K562 (cell line): ENCODE measurements around the gene IFT122. TPM values are rescaled to one million over a fixed set of nuclear protein-coding genes. Genes with fewer than 3 reads are reported as not detected.

ENCODE experiments used
- ATAC-seq: fragments of 200-7000 bp; cut with Tn5 transposase; 3 replicates; pipeline ENCODE4 v1.9.1; 2020; ENCODE audit warnings: moderate library complexity
- BruUV-seq: library from RNA; stranded (reverse); fragments of 400-500 nt; replicated peaks from 2 replicates; lab custom pipeline; 2021; lab: Mats Ljungman, UMichigan
- CTCF ChIA-PET: fragments of 300-600 bp; formaldehyde crosslinking; extraction: SDS; loops from one replicate; lab custom pipeline; 2021; ENCODE audit warnings: low intra/inter-chr PET ratio; lab: Yijun Ruan, JAX
- POLR2A ChIA-PET: fragments of 300-600, 350-650 bp; sonication (Branson Sonifier 250); formaldehyde crosslinking; extraction: SDS; loops from one replicate; lab custom pipeline; 2021; ENCODE audit warnings: antibody characterized with exemption, inconsistent platforms; lab: Yijun Ruan, JAX
- DNase-seq, 4 experiments: peaks; one replicate each; pipeline versions ENCODE4 v3.0.0 to v3.0.0-alpha.2; 2011 to 2018; ENCODE audit warnings: low spot score in 3 of 4, mixed read lengths in 3 of 4; ENCODE audit errors: extremely low read depth in 1 of 4
- FAIRE-seq: peaks from 2 replicates; lab custom pipeline; 2011; peaks lifted over from hg19 to GRCh38; lab: Jason Lieb, UNC
- H2AFZ ChIP-seq: 2 replicates; pipeline ENCODE4 v1.6.0; 2011; ENCODE audit warnings: low read depth, low read length, control low read depth, inconsistent platforms
- H3K27ac ChIP-seq: fragments of 200-600 bp; 3 replicates; pipeline ENCODE4 v1.8.0; 2011; ENCODE audit warnings: low read depth, mild to moderate bottlenecking, control low read depth, inconsistent platforms, low read length, moderate library complexity, mixed read lengths; ENCODE audit errors: extremely low read depth
- H3K27me3 ChIP-seq, 2 experiments: fragments of 300-600 bp in 1 of 2; 2 replicates in 1 of 2; 3 replicates in 1 of 2; pipeline versions ENCODE4 v1.6.0 to v1.8.0; 2011; ENCODE audit warnings: inconsistent platforms in 2 of 2, low read length in 2 of 2, mild to moderate bottlenecking in 1 of 2, mixed read lengths in 1 of 2, moderate library complexity in 1 of 2; ENCODE audit not compliant: control insufficient read depth in 2 of 2, insufficient read depth in 2 of 2
- H3K36me3 ChIP-seq: fragments of 300-600 bp; 3 replicates; pipeline ENCODE4 v1.8.0; 2011; ENCODE audit warnings: mild to moderate bottlenecking, low read length, inconsistent platforms; ENCODE audit not compliant: control insufficient read depth, insufficient read depth
- H3K4me1 ChIP-seq, 2 experiments: fragments of 200-600 bp in 1 of 2; replicated peaks in 1 of 2; 2 replicates in 1 of 2; 3 replicates in 1 of 2; pipeline versions ENCODE4 v1.5.1 to v1.8.0; 2011; ENCODE audit warnings: inconsistent platforms in 2 of 2, low read length in 2 of 2, mild to moderate bottlenecking in 1 of 2, mixed read lengths in 1 of 2, moderate library complexity in 1 of 2; ENCODE audit not compliant: control insufficient read depth in 2 of 2, insufficient read depth in 2 of 2
- H3K4me2 ChIP-seq: 2 replicates; pipeline ENCODE4 v1.6.1; 2011; ENCODE audit warnings: low read length, control low read depth, inconsistent platforms, mixed read lengths; ENCODE audit not compliant: insufficient read depth
- H3K4me3 ChIP-seq: fragments of 200-600 bp; sonication (generic), shearing (Covaris generic); 2 replicates; pipeline ENCODE4 v1.5.1; 2016; ENCODE audit warnings: control low read depth, inconsistent platforms
- H3K79me2 ChIP-seq: fragments of 200-600 bp; 3 replicates; pipeline ENCODE4 v1.8.0; 2011; ENCODE audit warnings: low read length, inconsistent platforms; ENCODE audit not compliant: control insufficient read depth, insufficient read depth
- H3K9ac ChIP-seq, 2 experiments: 2 replicates each; pipeline versions ENCODE4 v1.6.0 to v1.6.1; 2011; ENCODE audit warnings: low read depth in 2 of 2, low read length in 2 of 2, control low read depth in 1 of 2, inconsistent platforms in 1 of 2, mild to moderate bottlenecking in 1 of 2, mixed read lengths in 1 of 2; ENCODE audit not compliant: insufficient read depth in 1 of 2
- H3K9me1 ChIP-seq: one replicate; pipeline ENCODE4 v1.6.0; 2011; ENCODE audit warnings: inconsistent platforms, mild to moderate bottlenecking, low read length, moderate library complexity; ENCODE audit not compliant: control insufficient read depth, insufficient read depth
- H3K9me3 ChIP-seq: replicated peaks from 2 replicates; pipeline ENCODE4 v1.5.1; 2011; ENCODE audit warnings: low read depth, low read length, inconsistent platforms; ENCODE audit not compliant: control insufficient read depth, insufficient read depth
- H4K20me1 ChIP-seq: replicated peaks from 2 replicates; pipeline ENCODE4 v1.6.1; 2011; ENCODE audit warnings: low read length, inconsistent platforms, mixed read lengths; ENCODE audit not compliant: control insufficient read depth, insufficient read depth
- ATF3 ChIP-seq, 2 experiments: fragments of 450-650 bp in 1 of 2; sonication (generic) in 1 of 2; formaldehyde crosslinking in 1 of 2; IDR thresholded peaks in 1 of 2; conservative IDR thresholded peaks in 1 of 2; 2 replicates each; pipeline versions ENCODE4 v1.6.1 to v1.8.1; 2016 to 2023; ENCODE audit warnings: mild to moderate bottlenecking in 2 of 2, moderate library complexity in 2 of 2, inconsistent platforms in 1 of 2, missing genetic modification reagents in 1 of 2
- CXXC5 ChIP-seq: fragments of 250-450 bp; sonication (Bioruptor Pico); IDR thresholded peaks from 2 replicates; pipeline ENCODE4 v1.8.0; 2022; ENCODE audit warnings: inconsistent platforms, mild to moderate bottlenecking, moderate library complexity
- FOSL1 ChIP-seq: fragments of 200-800 bp; sonication (Bioruptor generic); conservative IDR thresholded peaks from 2 replicates; pipeline ENCODE4 v1.6.1; 2016; ENCODE audit warnings: missing genetic modification characterization, missing compliant biosample characterization
- JUND ChIP-seq, 2 experiments: IDR thresholded peaks; 2 replicates in 1 of 2; 3 replicates in 1 of 2; pipeline ENCODE4 v1.6.1; 2011; ENCODE audit warnings: borderline replicate concordance in 2 of 2, low read depth in 2 of 2, low read length in 2 of 2, improper control_type of control experiment in 1 of 2, missing biosample characterization in 1 of 2, missing genetic modification characterization in 1 of 2, missing genetic modification reagents in 1 of 2
- ZBTB9 ChIP-seq: fragments of 450-650 bp; formaldehyde crosslinking; IDR thresholded peaks from 2 replicates; pipeline ENCODE4 v1.4.0; 2020; ENCODE audit warnings: mild to moderate bottlenecking, moderate library complexity
- ZFX ChIP-seq: sonication (generic); formaldehyde crosslinking; IDR thresholded peaks from 2 replicates; pipeline ENCODE4 v1.8.0; 2022; ENCODE audit warnings: mild to moderate bottlenecking, missing genetic modification reagents, moderate library complexity
- WGBS: fragments of 100-300 bp; shearing (Covaris generic); methylation state at CpG from one replicate; pipeline ENCODE4 v1.1.6; 2016; ENCODE audit warnings: low coverage, mixed read lengths; ENCODE audit not compliant: insufficient coverage; ENCODE audit errors: missing lambda C conversion rate; 5-methylcytosine and 5-hydroxymethylcytosine counted together
- in situ Hi-C: fragments of 300-500 bp; cut with MboI; formaldehyde crosslinking; loops from 4 replicates; pipeline ENCODE4 v1.15.0; 2018; ENCODE audit warnings: inconsistent platforms, mixed read lengths
- intact Hi-C: fragments of 100-400 bp; cut with micrococcal nuclease; formaldehyde crosslinking; loops from 2 replicates; pipeline ENCODE4 v1.14.2; 2022
- polyA plus RNA-seq, 8 experiments: library from polyadenylated mRNA; depleted of rRNA in 4 of 8; stranded (reverse) in 5 of 8; unstranded in 3 of 8; fragments of >200 nt; fragmentation: Nextera tagmentation in 2 of 8; fragmentation: Illumina TruSeq in 1 of 8; extraction: Ambion mirVana in 2 of 8; extraction: Trizol in 1 of 8; gene quantifications; 2 replicates each; pipeline versions ENCODE4 v1.2.1 to v1.2.3, GENCODE V29; 2011 to 2014; ENCODE audit warnings: inconsistent platforms in 1 of 8, missing spikeins in 1 of 8
- total RNA-seq, 7 experiments: library from RNA; depleted of rRNA in 6 of 7; stranded (reverse); fragments of >200 nt in 6 of 7; fragmentation: Illumina TruSeq in 2 of 7; extraction: Trizol in 2 of 7; gene quantifications; 2 replicates each; pipeline versions ENCODE4 v1.2.1 to v1.2.3, GENCODE V29; 2011 to 2021; ENCODE audit warnings: low replicate concordance in 1 of 7

The IFT122 gene
- total and polyA plus RNA-seq, 9 of the 15 experiments (the other 6 are each of a cell fraction or from before 2014, with no cell fraction given) = 2.4 to 11.5 (median 7.7) TPM

- ChIA-PET POLR2A (no interaction called here), CTCF (no interaction called here)
- no peaks in the 10 kb centered on the region for H4K20me1 ChIP-seq
- intact Hi-C loops = no loop called here
- peaks cover 34% of the 10 kb centered on the region for H3K79me2 ChIP-seq
- TF ChIP-seq CXXC5 (CRISPR knock-in tag) (no peak), ZFX (CRISPR knock-in tag) (peak; percentile 22; the same call in 1 of the 2 replicates), JUND (IDR thresholded peaks at IDR 0.05; ENCODE audit: borderline replicate concordance, low read depth, low read length) (peak; percentile 67; the same call in 1 of the 2 replicates), JUND (tag; IDR thresholded peaks at IDR 0.05; ENCODE audit: borderline replicate concordance, low read depth, low read length) (peak; percentile 31; the same call in 1 of the 3 replicates), FOSL1 (tag) (peak; percentile 87), ATF3 (IDR thresholded peaks at IDR 0.05) (peak; percentile 41; the same call in 1 of the 2 replicates), ATF3 (CRISPR knock-in tag; conservative IDR thresholded peaks at IDR 0.05) (no peak), ZBTB9 (peak; percentile 73; the same call in 1 of the 2 replicates)
- 39% methylated on average over 6 of the region's 7 CpGs for WGBS
- ATAC-seq (no peak), DNase-seq (peak in 1 of 4 experiments; percentile 37), FAIRE-seq (no peak)
- in situ Hi-C loops = no loop called here
- H3K4me2 ChIP-seq = no peak overlapping the region
- no peak overlapping the region; the same call in 2 of the 3 replicates for H3K27ac ChIP-seq
- no peaks in the 10 kb centered on the region for H3K9me1 ChIP-seq
- BruUV-seq = no TSS peak
- peaks cover 14 to 23% of the 10 kb centered on the region in 2 experiments; a peak in 4 of 5 replicates for H3K4me1 ChIP-seq
- H3K9me3 ChIP-seq = no peaks in the 10 kb centered on the region
- H3K4me3 ChIP-seq = no peak overlapping the region
- no peak overlapping the region for H2AFZ ChIP-seq
- H3K9ac ChIP-seq = peak overlapping the region in 1 of 2 experiments; percentile 61; a peak in 1 of 4 replicates
- H3K36me3 ChIP-seq = peaks cover 78% of the 10 kb centered on the region
- no peaks in the 10 kb centered on the region for H3K27me3 ChIP-seq
Observed at GRCh38 chr3:129432036-129432435, 8.0 kb upstream of the IFT122 start.
